ENCODE results near the gene EMX1.

Gene EMX1

GRCh38 chr2:72945450-72946019 lies 28.2 kb downstream of the EMX1 start:
- no peak for DNase-seq

GRCh38 chr2:72946466-72946865 lies 29.1 kb downstream of the EMX1 start:
- no peak for DNase-seq

- DNase-seq: no peak
Observed at GRCh38 chr2:72947952-72948830, 30.9 kb downstream of the EMX1 start.

GRCh38 chr2:72949045-72949444 lies 31.7 kb downstream of the EMX1 start:
- DNase-seq: no peak

GRCh38 chr2:72949642-72950041 lies 32.3 kb downstream of the EMX1 start:
- no peak for DNase-seq

GRCh38 chr2:72950558-72951255 lies 33.4 kb downstream of the EMX1 start:
- DNase-seq: no peak

GRCh38 chr2:72951303-72952095 lies 34.2 kb downstream of the EMX1 start:
- no peak for DNase-seq

GRCh38 chr2:72952110-72952823 lies 34.9 kb downstream of the EMX1 start:
- no peak for DNase-seq

- DNase-seq: no peak
Observed at GRCh38 chr2:72952961-72953360, 35.6 kb downstream of the EMX1 start.

GRCh38 chr2:72953528-72953927 lies 36.2 kb downstream of the EMX1 start:
- no peak for DNase-seq

GRCh38 chr2:72953976-72954375 lies 36.7 kb downstream of the EMX1 start:
- no peak for DNase-seq

GRCh38 chr2:72954376-72955227 lies 37.3 kb downstream of the EMX1 start:
- DNase-seq: no peak

GRCh38 chr2:72955228-72956049 lies 38.1 kb downstream of the EMX1 start:
- DNase-seq: no peak

- no peak for DNase-seq
Observed at GRCh38 chr2:72956050-72956395, 38.7 kb downstream of the EMX1 start.

- DNase-seq: no peak
Observed at GRCh38 chr2:72956936-72957335, 39.6 kb downstream of the EMX1 start.

- DNase-seq: no peak
Observed at GRCh38 chr2:72958542-72959385, 41.4 kb downstream of the EMX1 start.

GRCh38 chr2:72959554-72959953 lies 42.2 kb downstream of the EMX1 start:
- no peak for DNase-seq

- DNase-seq: no peak
Observed at GRCh38 chr2:72959995-72960981, 43.0 kb downstream of the EMX1 start.
